Heart right ventricle (tissue), 16 donors: Measurements from ENCODE around the gene SH3BGRL3. TPM values are rescaled to one million over a fixed set of nuclear protein-coding genes. Genes with fewer than 3 reads are reported as not detected.

Source experiments
- ATAC-seq, 8 donors: fragments of 200-7000 bp; cut with Tn5 transposase; one replicate each; pipeline ENCODE4 v1.9.1; 2020; ENCODE audit warnings: mild to moderate bottlenecking in 8 of 8, moderate library complexity in 8 of 8, moderate number of reproducible peaks in 1 of 8
- DNase-seq, 2 donors: peaks; one replicate each; pipeline ENCODE4 v3.0.0-alpha.2; 2020
- H3K27ac ChIP-seq, 10 donors: fragments of 200-600 bp; sonication (generic) in 2 of 10; one replicate each; pipeline versions ENCODE4 v1.5.0 to v1.8.0; 2020 to 2022; ENCODE audit warnings: mild to moderate bottlenecking in 3 of 10
- H3K27me3 ChIP-seq, 7 donors: fragments of 200-600 bp; one replicate each; pipeline ENCODE4 v1.8.0; 2021 to 2022; ENCODE audit warnings: mild to moderate bottlenecking in 2 of 7
- H3K36me3 ChIP-seq, 9 donors: fragments of 200-600 bp; sonication (generic) in 1 of 9; one replicate each; pipeline versions ENCODE4 v1.5.0 to v1.8.0; 2020 to 2022; ENCODE audit warnings: mild to moderate bottlenecking in 2 of 9
- H3K4me1 ChIP-seq, 9 donors: fragments of 200-600 bp; sonication (generic) in 1 of 9; one replicate each; pipeline versions ENCODE4 v1.5.0 to v1.8.0; 2020 to 2022; ENCODE audit warnings: mild to moderate bottlenecking in 4 of 9
- H3K4me3 ChIP-seq, 10 donors: fragments of 200-600 bp; sonication (generic) in 2 of 10; one replicate each; pipeline versions ENCODE4 v1.5.0 to v1.8.0; 2020 to 2022; ENCODE audit warnings: mild to moderate bottlenecking in 7 of 10, moderate library complexity in 2 of 10
- H3K9me3 ChIP-seq, 11 donors: fragments of 200-600 bp in 10 of 11; sonication (generic) in 2 of 11; one replicate each; pipeline versions ENCODE4 v1.5.0 to v1.8.0; 2013 to 2022; ENCODE audit warnings: mild to moderate bottlenecking in 2 of 11, control low read depth in 1 of 11, moderate library complexity in 1 of 11
- CTCF ChIP-seq, 9 donors: fragments of 200-600 bp; sonication (generic) in 2 of 9; IDR thresholded peaks; one replicate each; pipeline versions ENCODE4 v1.5.0 to v1.8.0; 2021 to 2022; ENCODE audit warnings: antibody characterized with exemption in 9 of 9, mild to moderate bottlenecking in 5 of 9, moderate library complexity in 1 of 9
- WGBS, 2 donors: extraction: QIAGEN DNeasy Blood & Tissue Kit; methylation state at CpG; one replicate each; pipeline ENCODE4 v1.1.7; 2013; ENCODE audit warnings: inconsistent platforms in 1 of 2; 5-methylcytosine and 5-hydroxymethylcytosine counted together
- intact Hi-C, 10 donors: fragments of 100-400 bp; cut with DNase I; formaldehyde crosslinking; loops; one replicate each; pipeline versions ENCODE4 v1.11.1 to v1.14.2; 2022
- polyA plus RNA-seq, 2 donors: library from polyadenylated mRNA; stranded (reverse); fragments of 200-250 nt; gene quantifications; one replicate each; pipeline ENCODE4 v1.2.3, GENCODE V29; 2013
- total RNA-seq, 10 donors: library from RNA; stranded (reverse); fragmentation: NEBNext Ultra II Directional in 3 of 10; extraction: Animal tissue kit (Norgen Biotek cat#: 25700) in 3 of 10; gene quantifications; one replicate each; pipeline versions ENCODE4 v1.2.1 to v1.2.4, GENCODE V29; 2021 to 2023
- donor health status: Arrhythmogenic right ventricular cardiomyopathy.
- donor health status: ischemic (EF 13 %, LVEDD 7.1; RV severe dilation, severe dysfunction).
- donor health status: healthy with polysubstance abuse.
- donor health status: DM: no; HTN: yes; CAD: no.
- donor health status: DM: no; HTN: no; CAD: no.
- donor health status: ischemic (EF 25% LVEDD 6.9; RV normal size, moderate dysfunction).
- donor health status: ischemic (EF 25% LVEDD 5.7; RV mildly dilated, moderate dysfunction).
- donor health status: healthy.
- donor health status: DM: yes; HTN: yes; CAD: no.
- donor health status: Ischemic cardiomyopathy.
- donor health status: ischemic (EF 35%, LVEDD 5.7; RV mildly dilated, moderate dysfunction).
- donor health status: nonischemic (EF 11% LVEDD 7.7; RV severe dilation, severe dysfunction).
- donor health status: DM: yes; HTN: yes; CAD: no.
- donor health status: PGD.
- donor health status: ischemic (EF 29% LVEDD 5.4; RV normal size, mild dysfunction).
- donor health status: nonischemic (EF 23%, LVEDD 6.1; RV moderate dilation, normal function).

The SH3BGRL3 gene
- total and polyA plus RNA-seq, 12 donors: 18.4 to 153 (median 28.6) TPM

GRCh38 chr1:26254404-26254803 lies 25.5 kb upstream of the SH3BGRL3 start:
- Histone ChIP-seq H3K4me1 (peaks cover 0 to 21% (median 6%) of the 10 kb centered on the region in 9 donors), H3K36me3 (peaks cover 0 to 54% (median 5%) of the 10 kb centered on the region in 9 donors), H3K4me3 (peak overlapping the region in 8 of 10 donors; percentile 34 to 51 (median 47)), H3K27me3 (no peaks in the 10 kb centered on the region), H3K27ac (peak overlapping the region in 9 of 10 donors; percentile 39 to 92 (median 83)), H3K9me3 (no peaks in the 10 kb centered on the region)
- no peak for DNase-seq
- no peak for TF ChIP-seq CTCF (IDR thresholded peaks at IDR 0.05)
- intact Hi-C loops: no loop called here
- ATAC-seq: peak; percentile 57 to 87 (median 74)
- WGBS, 2 donors: 50 to 62% methylated on average over 3 of the region's 3 CpGs

GRCh38 chr1:26257222-26257621 lies 22.7 kb upstream of the SH3BGRL3 start:
- ATAC-seq: peak; percentile 60 to 89 (median 84)
- H3K27me3 ChIP-seq: no peaks in the 10 kb centered on the region
- no peak for TF ChIP-seq CTCF (IDR thresholded peaks at IDR 0.05)
- DNase-seq: peak in 1 of 2 donors; percentile 48
- H3K27ac ChIP-seq: peak overlapping the region; percentile 61 to 92 (median 79)
- H3K9me3 ChIP-seq: no peaks in the 10 kb centered on the region
- peak overlapping the region in 8 of 10 donors; percentile 13 to 51 (median 45) for H3K4me3 ChIP-seq
- H3K4me1 ChIP-seq: peaks cover 0 to 31% (median 6%) of the 10 kb centered on the region in 9 donors
- H3K36me3 ChIP-seq: peaks cover 0 to 66% (median 22%) of the 10 kb centered on the region in 9 donors
- intact Hi-C loops: no loop called here
- WGBS, 2 donors: 59 to 79% methylated on average over 2 of the region's 2 CpGs

GRCh38 chr1:26259005-26259404 lies 20.9 kb upstream of the SH3BGRL3 start:
- no peak overlapping the region for H3K4me3 ChIP-seq
- TF ChIP-seq CTCF (IDR thresholded peaks at IDR 0.05): no peak
- 80 to 89% methylated on average over 2 of the region's 2 CpGs for WGBS, 2 donors
- no peaks in the 10 kb centered on the region for H3K9me3 ChIP-seq
- peaks cover 0 to 84% (median 27%) of the 10 kb centered on the region in 9 donors for H3K36me3 ChIP-seq
- peak overlapping the region in 7 of 10 donors; percentile 35 to 92 (median 83) for H3K27ac ChIP-seq
- H3K27me3 ChIP-seq: no peaks in the 10 kb centered on the region
- DNase-seq (no peak), ATAC-seq (no peak)
- H3K4me1 ChIP-seq: peaks cover 0 to 37% (median 6%) of the 10 kb centered on the region in 9 donors
- intact Hi-C loops: no loop called here

GRCh38 chr1:26259578-26259977 lies 20.3 kb upstream of the SH3BGRL3 start:
- intact Hi-C loops: no loop called here
- Histone ChIP-seq H3K27ac (peak overlapping the region in 5 of 10 donors; percentile 1 to 92 (median 75)), H3K4me3 (no peak overlapping the region), H3K9me3 (no peaks in the 10 kb centered on the region), H3K4me1 (peaks cover 0 to 37% (median 6%) of the 10 kb centered on the region in 9 donors), H3K27me3 (no peaks in the 10 kb centered on the region), H3K36me3 (peaks cover 0 to 90% (median 31%) of the 10 kb centered on the region in 9 donors)
- 84 to 85% methylated on average over 5 of the region's 5 CpGs for WGBS, 2 donors
- DNase-seq (no peak), ATAC-seq (peak in 1 of 8 donors; percentile 39)
- TF ChIP-seq CTCF (IDR thresholded peaks at IDR 0.05): no peak
